Ammon's horn (tissue), 1 donor: ENCODE data around the gene MCCD1.

Source experiments
- DNase-seq: peaks from one replicate; pipeline ENCODE4 v3.0.0-alpha.2; 2016; ENCODE audit warnings: low spot score

Gene MCCD1

DNA sequence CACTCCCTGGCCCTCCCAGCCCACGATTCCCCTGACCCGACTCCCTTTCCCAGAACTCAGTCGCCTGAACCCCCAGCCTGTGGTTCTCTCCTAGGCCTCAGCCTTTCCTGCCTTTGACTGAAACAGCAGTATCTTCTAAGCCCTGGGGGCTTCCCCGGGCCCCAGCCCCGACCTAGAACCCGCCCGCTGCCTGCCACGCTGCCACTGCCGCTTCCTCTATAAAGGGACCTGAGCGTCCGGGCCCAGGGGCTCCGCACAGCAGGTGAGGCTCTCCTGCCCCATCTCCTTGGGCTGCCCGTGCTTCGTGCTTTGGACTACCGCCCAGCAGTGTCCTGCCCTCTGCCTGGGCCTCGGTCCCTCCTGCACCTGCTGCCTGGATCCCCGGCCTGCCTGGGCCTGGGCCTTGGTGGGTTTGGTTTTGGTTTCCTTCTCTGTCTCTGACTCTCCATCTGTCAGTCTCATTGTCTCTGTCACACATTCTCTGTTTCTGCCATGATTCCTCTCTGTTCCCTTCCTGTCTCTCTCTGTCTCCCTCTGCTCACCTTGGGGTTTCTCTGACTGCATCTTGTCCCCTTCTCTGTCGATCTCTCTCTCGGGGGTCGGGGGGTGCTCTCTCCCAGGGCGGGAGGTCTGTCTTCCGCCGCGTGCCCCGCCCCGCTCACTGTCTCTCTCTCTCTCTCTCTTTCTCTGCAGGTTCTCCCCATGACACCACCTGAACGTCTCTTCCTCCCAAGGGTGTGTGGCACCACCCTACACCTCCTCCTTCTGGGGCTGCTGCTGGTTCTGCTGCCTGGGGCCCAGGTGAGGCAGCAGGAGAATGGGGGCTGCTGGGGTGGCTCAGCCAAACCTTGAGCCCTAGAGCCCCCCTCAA lies 43.5 kb downstream of the MCCD1 start, which contains the start of gene LTA:
TSS of gene LTA (plus strand) at position 249 of the 871 bp plus-strand sequence. CDS start at position 703, 454 bp downstream.
- DNase-seq, result no peak

DNA sequence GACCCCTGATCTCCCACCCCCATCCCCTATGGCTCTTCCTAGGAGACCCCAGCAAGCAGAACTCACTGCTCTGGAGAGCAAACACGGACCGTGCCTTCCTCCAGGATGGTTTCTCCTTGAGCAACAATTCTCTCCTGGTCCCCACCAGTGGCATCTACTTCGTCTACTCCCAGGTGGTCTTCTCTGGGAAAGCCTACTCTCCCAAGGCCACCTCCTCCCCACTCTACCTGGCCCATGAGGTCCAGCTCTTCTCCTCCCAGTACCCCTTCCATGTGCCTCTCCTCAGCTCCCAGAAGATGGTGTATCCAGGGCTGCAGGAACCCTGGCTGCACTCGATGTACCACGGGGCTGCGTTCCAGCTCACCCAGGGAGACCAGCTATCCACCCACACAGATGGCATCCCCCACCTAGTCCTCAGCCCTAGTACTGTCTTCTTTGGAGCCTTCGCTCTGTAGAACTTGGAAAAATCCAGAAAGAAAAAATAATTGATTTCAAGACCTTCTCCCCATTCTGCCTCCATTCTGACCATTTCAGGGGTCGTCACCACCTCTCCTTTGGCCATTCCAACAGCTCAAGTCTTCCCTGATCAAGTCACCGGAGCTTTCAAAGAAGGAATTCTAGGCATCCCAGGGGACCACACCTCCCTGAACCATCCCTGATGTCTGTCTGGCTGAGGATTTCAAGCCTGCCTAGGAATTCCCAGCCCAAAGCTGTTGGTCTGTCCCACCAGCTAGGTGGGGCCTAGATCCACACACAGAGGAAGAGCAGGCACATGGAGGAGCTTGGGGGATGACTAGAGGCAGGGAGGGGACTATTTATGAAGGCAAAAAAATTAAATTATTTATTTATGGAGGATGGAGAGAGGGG lies 44.7 kb downstream of the MCCD1 start:
- DNase-seq, result no peak

DNA sequence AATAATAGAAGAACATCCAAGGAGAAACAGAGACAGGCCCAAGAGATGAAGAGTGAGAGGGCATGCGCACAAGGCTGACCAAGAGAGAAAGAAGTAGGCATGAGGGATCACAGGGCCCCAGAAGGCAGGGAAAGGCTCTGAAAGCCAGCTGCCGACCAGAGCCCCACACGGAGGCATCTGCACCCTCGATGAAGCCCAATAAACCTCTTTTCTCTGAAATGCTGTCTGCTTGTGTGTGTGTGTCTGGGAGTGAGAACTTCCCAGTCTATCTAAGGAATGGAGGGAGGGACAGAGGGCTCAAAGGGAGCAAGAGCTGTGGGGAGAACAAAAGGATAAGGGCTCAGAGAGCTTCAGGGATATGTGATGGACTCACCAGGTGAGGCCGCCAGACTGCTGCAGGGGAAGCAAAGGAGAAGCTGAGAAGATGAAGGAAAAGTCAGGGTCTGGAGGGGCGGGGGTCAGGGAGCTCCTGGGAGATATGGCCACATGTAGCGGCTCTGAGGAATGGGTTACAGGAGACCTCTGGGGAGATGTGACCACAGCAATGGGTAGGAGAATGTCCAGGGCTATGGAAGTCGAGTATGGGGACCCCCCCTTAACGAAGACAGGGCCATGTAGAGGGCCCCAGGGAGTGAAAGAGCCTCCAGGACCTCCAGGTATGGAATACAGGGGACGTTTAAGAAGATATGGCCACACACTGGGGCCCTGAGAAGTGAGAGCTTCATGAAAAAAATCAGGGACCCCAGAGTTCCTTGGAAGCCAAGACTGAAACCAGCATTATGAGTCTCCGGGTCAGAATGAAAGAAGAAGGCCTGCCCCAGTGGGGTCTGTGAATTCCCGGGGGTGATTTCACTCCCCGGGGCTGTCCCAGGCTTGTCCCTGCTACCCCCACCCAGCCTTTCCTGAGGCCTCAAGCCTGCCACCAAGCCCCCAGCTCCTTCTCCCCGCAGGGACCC lies 45.6 kb downstream of the MCCD1 start:
- DNase-seq, result no peak

DNA sequence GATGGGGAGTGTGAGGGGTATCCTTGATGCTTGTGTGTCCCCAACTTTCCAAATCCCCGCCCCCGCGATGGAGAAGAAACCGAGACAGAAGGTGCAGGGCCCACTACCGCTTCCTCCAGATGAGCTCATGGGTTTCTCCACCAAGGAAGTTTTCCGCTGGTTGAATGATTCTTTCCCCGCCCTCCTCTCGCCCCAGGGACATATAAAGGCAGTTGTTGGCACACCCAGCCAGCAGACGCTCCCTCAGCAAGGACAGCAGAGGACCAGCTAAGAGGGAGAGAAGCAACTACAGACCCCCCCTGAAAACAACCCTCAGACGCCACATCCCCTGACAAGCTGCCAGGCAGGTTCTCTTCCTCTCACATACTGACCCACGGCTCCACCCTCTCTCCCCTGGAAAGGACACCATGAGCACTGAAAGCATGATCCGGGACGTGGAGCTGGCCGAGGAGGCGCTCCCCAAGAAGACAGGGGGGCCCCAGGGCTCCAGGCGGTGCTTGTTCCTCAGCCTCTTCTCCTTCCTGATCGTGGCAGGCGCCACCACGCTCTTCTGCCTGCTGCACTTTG lies 46.7 kb downstream of the MCCD1 start, which contains the start of gene TNF:
TSS of gene TNF (plus strand) at position 231 of the 567 bp plus-strand sequence. CDS start at position 408, 177 bp downstream.
- DNase-seq, result peak; percentile 53

DNA sequence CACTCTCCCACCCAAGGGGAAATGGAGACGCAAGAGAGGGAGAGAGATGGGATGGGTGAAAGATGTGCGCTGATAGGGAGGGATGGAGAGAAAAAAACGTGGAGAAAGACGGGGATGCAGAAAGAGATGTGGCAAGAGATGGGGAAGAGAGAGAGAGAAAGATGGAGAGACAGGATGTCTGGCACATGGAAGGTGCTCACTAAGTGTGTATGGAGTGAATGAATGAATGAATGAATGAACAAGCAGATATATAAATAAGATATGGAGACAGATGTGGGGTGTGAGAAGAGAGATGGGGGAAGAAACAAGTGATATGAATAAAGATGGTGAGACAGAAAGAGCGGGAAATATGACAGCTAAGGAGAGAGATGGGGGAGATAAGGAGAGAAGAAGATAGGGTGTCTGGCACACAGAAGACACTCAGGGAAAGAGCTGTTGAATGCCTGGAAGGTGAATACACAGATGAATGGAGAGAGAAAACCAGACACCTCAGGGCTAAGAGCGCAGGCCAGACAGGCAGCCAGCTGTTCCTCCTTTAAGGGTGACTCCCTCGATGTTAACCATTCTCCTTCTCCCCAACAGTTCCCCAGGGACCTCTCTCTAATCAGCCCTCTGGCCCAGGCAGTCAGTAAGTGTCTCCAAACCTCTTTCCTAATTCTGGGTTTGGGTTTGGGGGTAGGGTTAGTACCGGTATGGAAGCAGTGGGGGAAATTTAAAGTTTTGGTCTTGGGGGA lies 47.4 kb downstream of the MCCD1 start:
- DNase-seq, result no peak

GRCh38 chr6:31576897-31577578 lies 48.3 kb downstream of the MCCD1 start:
- no peak for DNase-seq

DNA sequence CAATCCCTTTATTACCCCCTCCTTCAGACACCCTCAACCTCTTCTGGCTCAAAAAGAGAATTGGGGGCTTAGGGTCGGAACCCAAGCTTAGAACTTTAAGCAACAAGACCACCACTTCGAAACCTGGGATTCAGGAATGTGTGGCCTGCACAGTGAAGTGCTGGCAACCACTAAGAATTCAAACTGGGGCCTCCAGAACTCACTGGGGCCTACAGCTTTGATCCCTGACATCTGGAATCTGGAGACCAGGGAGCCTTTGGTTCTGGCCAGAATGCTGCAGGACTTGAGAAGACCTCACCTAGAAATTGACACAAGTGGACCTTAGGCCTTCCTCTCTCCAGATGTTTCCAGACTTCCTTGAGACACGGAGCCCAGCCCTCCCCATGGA lies 48.8 kb downstream of the MCCD1 start:
- DNase-seq, result no peak

- no peak for DNase-seq
These were observed 49.7 kb downstream of the MCCD1 start for GRCh38 chr6:31578184-31579118.

- DNase-seq, result no peak
These were observed 50.4 kb downstream of the MCCD1 start for GRCh38 chr6:31579119-31579505.
